Stimulated activated CD4-positive, alpha-beta T cell treated with anti-CD3 and anti-CD28 coated beads, Interleukin-4, amount 100 ng/mL, for 24 hours (primary cell): ENCODE results near the gene CHCHD4.
A peak's percentile ranks its signal among the peaks of the same experiment; 100 is the strongest.
"Not testable (repeated sequence)": the region's sequence is repeated elsewhere in the genome, so short reads cannot be mapped to it uniquely, and the experiment has no call there.

ENCODE experiments used
- DNase-seq: peaks from one replicate; pipeline ENCODE4 v3.0.0-alpha.2; 2020

Gene CHCHD4

GRCh38 chr3:14133876-14134275 lies 9.2 kb upstream of the CHCHD4 start:
- DNase-seq = no peak

- DNase-seq = no peak
Measured at GRCh38 chr3:14133188-14133800, 8.6 kb upstream of the CHCHD4 start.

- DNase-seq = no peak
Measured at GRCh38 chr3:14132689-14133088, 8.0 kb upstream of the CHCHD4 start.

GRCh38 chr3:14132120-14132519 lies 7.5 kb upstream of the CHCHD4 start:
- DNase-seq = no peak

GRCh38 chr3:14131134-14131533 lies 6.5 kb upstream of the CHCHD4 start:
- DNase-seq = no peak

- DNase-seq = no peak
Measured at GRCh38 chr3:14130707-14131106, 6.0 kb upstream of the CHCHD4 start.

GRCh38 chr3:14130230-14130629 lies 5.6 kb upstream of the CHCHD4 start:
- no peak for DNase-seq

GRCh38 chr3:14129296-14129695 lies 4.6 kb upstream of the CHCHD4 start:
- DNase-seq = no peak

GRCh38 chr3:14128724-14129123 lies 4.1 kb upstream of the CHCHD4 start:
- no peak for DNase-seq

- DNase-seq = peak; percentile 2
Measured at GRCh38 chr3:14127516-14128161, 3.0 kb upstream of the CHCHD4 start.

- peak; percentile 2 for DNase-seq
Measured at GRCh38 chr3:14126887-14127505, 2.3 kb upstream of the CHCHD4 start.

- no peak for DNase-seq
Measured at GRCh38 chr3:14126017-14126886, 1.6 kb upstream of the CHCHD4 start.

GRCh38 chr3:14125193-14126016 lies 735 bp upstream of the CHCHD4 start:
- DNase-seq = peak; percentile 73

GRCh38 chr3:14124223-14124614 lies 451 bp downstream of the CHCHD4 start:
- DNase-seq = peak; percentile 76

- DNase-seq = no peak
Measured at GRCh38 chr3:14123308-14124222, 1.1 kb downstream of the CHCHD4 start.

- DNase-seq = no peak
Measured at GRCh38 chr3:14122301-14122700, 2.4 kb downstream of the CHCHD4 start.

- DNase-seq = no peak
Measured at GRCh38 chr3:14121859-14122258, 2.8 kb downstream of the CHCHD4 start.

GRCh38 chr3:14120921-14121448 lies 3.7 kb downstream of the CHCHD4 start:
- not testable (repeated sequence) for DNase-seq

- DNase-seq = no peak
Measured at GRCh38 chr3:14120111-14120920, 4.4 kb downstream of the CHCHD4 start.

GRCh38 chr3:14119651-14120050 lies 5.0 kb downstream of the CHCHD4 start:
- DNase-seq = no peak
